GM19438 (cell line): ENCODE results near the gene EEF1G.
"Not testable (repeated sequence)": the region's sequence is repeated elsewhere in the genome, so short reads cannot be mapped to it uniquely, and the experiment has no call there.

Experiments
- ATAC-seq: cut with Tn5 transposase; IDR thresholded peaks from one replicate; pipeline ENCODE4 v1.9.1; 2021; ENCODE audit warnings: low read depth; ENCODE audit not compliant: unreplicated experiment

EEF1G gene

DNA sequence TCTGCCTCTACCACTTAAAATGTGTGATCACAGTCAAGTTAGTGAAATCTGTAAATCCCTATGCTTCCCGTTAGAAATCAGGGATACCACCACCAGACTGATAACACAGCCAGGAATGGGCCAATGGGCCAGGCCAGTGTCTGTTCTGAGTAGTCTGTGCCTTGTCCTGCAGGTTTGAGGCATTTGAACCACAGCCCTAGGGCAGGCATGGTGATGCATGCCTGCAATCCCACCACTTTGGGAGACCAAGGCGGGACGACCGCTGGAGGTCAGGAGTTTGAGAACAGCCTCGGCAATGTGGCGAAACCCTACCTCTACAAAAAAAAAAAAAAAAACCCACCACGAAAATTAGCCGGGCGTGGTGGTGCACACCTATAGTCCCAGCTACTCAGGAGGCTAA is 15.0 kb downstream of the EEF1G start:
- no peak for ATAC-seq

DNA sequence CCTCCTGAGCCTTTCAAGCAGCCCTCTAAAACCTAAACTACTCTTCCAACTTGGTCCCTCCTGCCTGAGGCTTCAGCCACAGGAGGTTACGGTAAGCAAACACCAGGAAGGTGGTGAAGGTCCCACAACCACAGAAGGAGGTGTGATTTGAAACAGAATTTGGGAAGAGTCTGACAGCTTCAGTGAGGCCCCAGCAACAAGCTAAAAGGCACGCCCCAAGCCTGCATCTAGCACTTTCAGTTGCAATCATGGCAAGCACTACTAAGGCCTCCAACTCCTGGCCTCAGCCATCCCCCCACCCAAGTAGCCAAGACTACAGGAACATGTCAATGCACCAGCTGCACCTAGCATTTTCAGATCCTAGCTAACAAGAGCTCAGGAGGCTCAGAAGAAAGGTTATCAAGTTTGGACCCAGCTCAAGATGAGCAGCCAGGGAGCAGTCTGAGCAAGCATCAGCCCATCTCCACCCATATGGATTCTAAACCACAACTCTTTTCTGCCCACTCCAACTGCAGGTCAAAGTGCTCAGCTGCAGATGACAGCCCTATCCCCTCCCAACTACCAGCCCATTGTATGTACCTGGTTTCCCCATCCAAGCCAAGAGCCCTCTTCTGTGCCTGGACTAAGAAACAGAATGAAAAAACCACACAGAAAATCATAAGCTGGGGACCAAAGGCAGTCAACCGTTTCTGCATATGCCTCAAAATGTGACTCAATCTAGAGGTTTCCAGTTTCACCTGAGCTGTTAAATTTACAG is 16.6 kb downstream of the EEF1G start:
- peak; percentile 32 for ATAC-seq

DNA sequence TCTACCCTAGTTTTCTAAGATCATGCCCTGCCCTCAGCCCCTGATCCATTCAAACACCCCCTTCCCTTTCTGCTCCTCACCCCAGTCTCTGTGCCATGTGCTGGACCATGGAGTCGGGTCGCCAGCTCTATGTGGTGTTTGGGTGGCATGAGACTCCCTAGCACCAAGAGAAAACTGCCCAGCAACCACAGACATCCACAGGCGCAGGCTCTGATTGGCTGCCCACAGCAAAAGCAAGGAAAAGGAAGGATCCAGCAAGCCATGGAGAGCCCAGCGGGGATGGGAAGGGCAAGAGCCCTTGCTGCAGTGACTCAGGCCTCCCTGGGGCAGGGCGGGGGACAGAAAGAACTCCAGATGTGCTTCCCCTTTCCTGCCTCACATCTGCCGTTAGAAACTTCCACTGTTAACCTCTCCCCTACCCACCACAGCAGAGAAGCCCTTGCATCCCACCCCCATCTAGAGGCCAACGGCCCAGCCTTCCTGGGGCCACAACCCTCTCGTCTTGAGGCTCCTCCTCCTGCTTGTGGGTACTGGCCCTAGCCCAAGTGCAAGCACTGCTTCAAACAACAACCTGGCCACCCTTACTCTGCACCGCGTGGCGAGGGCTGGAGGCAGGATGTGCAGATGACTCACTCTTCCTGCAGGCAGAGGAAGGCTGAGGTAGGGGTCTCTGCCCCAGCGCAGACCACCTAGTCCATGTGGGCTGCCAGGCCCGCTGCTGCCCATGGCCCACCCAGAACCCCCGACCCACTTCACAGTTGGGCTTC is 17.4 kb downstream of the EEF1G start:
- peak; percentile 39 for ATAC-seq

DNA sequence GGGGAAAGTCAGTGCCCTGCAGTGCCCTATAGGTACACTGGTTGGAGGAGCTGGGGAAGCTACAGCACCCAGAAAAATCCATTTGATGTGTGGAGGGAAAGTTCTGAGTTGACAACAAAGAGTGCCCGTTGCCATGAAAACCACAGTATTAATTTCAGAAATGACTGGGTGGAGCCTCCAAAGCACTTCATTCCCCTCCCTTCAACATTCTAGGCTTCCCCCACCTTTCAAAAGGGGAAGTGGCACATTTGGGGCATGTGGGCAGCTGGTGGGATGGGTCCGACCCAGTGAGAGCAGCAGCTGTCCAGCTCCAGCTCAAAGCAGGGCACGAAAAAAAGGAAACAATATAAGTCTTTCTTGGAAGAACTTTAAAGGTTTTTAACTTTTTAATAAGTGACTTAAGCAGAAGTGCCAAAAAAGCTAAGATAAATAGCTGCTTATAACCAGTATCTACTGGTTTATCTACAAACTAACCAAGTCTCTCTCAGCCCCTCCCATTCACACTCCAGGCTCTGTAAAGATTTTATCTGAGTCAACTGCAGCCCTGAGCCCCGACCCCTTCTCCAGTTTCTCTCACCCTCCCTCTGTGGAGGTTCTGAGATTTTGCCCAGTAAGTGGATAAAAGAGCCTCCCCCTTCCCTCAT is 18.1 kb downstream of the EEF1G start:
- peak; percentile 36 for ATAC-seq

DNA sequence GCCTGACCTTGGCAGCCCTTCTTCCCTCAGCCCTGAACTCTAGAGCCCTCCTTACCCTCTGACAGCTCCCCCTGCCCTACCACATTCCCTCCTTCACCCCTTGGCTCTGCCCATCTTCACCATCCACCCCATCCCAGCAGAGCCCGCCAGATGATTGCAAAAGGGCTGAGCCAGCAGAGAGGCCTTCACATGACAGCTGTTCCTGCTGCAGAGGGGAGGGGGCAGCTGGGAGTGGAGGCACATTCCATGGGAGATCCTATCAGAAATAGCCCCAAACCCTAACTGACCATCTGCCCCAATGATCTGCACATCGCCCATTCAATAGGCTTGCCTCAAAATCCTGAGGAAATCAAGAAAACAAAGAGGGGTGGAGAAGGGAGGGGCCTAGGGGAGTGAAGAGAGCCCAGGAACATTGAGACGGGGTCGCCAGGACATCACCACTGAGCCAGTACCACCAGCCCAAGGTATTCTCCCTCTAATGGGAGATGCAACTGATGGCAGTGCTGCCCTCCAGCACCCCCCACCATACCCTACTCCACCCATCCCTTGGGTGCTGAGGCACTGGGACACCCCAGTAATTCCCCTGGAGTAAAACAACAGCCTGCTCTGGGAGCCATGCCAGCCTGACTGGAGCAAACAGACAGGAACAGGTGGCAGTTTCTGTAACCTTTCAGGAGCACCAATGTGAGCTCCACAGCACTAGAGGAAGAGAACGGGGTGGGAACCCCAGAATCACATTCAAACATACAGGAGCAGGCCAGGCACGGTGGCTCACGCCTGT is 19.1 kb downstream of the EEF1G start:
- ATAC-seq = no peak

DNA sequence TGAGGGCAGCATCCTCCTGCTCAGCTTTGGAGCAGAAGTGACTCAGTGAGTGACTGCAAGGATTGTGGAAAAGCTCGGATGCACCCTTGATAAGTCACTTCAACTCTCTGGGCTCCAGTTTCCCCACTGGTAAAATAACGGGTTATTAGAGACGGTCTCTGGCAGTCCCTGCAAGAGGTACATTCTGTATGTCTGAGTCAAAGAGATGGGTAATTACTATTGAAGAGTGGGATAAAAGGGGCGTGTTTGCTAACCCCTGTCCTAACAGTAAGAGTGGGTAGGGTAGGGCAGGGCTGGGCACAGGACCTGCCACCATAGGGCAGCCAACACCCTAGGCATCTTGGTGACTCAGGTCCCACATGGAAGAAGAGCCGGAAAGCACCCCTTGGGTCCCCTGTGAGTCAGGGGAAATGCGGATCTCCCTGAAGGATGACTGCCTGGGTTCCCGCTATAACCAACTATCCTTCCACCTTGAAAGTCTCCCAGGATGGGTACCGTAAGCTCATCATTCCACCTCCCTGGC is 19.8 kb downstream of the EEF1G start:
- no peak for ATAC-seq

DNA sequence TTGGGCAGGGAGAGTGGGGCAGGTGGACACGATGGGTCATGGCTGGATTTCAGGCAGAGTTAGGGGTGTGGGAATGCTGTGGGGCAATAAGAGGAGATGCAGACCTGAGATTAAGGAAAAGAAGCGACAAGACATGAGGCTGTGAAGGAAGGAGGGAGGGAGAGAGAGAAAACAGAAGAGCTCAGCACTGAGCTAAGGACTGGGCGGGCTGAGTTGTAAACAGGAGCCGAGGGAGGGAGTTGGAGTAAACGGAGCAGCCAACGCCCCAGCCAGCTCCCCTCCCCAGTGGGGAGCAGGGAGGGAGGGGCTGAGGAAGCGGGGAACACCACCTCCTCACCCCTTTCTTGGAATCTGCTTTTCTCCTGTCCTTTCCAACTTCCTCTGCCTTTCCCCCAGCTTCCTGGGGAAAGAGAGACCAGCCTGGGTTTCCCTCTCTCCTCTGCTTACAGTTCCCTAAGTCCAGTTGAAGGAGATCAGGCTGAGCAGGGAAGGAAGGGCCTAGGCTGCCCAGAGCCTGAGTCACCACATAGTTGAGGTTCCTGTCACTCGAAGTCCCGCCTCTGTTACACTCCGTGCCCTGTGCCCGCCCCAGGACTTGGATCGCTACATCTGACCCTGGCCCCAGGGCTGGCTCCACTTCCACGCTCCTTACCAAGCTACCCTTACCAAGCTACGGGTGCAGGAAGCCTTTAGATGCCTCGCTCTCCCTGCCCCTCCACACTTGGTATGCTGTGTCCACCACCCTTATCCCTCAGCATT is 20.4 kb downstream of the EEF1G start:
- ATAC-seq = no peak

DNA sequence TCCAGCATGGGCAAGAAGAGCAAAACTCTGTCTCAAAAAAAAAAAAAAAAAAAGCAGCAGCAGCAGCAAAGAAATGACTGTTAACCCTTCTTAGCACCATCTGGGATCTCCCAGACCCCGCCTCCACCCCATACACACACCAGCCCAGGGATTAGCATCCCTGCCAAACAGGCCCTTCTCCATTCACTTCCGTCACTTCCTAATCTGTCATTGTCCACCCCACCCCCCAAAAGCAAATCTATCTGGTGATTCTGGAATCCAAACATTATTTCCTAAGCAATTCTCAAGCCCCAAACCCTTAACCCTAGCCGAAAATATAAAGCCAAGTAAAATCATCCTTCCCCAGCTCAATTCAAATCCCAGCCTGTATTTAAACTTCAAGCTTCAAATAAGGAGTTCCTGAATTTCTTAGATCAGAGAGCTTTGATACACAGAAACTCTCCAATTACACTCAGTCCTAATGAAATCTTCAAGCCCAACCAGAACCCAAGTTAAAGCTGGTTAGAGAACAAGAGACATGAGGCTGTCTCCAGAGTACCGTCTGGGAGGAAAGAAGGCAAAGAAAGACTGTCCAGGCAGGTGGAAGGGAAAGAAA is 21.1 kb downstream of the EEF1G start:
- ATAC-seq = no peak

DNA sequence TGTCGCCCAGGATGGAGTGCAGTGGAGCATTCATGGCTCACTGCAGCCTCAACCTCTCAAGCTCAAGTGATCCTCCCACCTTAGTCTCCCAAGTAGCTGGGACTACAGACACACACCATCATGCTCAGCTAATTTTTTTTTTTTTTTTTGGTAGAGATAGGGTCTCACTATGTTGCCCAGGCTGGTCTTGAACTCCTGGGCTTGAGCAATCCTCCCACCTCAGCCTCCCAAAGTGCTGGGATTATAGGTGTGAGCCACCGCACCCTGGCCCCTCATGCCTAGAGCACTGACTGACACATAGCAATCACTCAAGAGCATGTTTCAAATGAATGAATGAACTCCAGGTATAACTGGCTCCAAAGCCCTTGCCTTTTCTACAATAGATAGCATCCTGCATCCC is 23.2 kb downstream of the EEF1G start:
- ATAC-seq = not testable (repeated sequence)

DNA sequence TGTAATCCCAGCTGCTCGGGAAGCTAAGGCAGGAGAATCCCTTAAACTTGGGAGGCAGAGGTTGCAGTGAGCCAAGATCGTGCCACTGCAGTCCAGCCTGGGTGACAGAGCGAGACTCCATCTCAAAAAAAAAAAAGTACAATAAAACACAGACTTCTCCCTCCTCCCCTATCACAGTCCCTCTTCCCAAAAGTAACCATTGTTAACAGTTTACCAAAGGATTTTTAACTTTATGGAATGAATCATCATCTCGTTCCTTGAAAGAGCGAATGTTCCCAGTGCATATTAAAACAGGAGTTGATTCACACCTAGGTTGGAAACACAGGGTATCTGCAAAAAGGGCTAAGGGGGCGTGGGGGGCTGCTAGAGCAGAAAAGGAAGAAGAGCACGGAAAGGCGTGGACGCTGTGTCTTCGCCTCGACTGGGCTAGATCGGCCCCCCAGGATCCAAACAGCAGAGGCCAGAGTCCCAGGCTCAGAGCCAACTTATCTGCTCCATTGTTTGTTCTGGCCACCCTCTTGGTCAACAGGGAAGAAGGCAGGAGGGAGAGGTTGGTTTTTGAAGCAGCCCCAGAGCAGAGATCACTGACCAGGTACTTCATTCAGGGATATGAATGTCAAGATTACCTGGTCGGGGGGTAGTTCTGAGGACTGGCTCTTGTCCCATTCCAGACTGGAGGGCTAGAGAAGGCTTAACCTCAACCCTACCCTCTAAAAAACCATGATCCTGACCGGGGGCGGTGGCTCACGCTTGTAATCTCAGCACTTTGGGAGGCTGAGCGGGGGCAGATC is 25.0 kb downstream of the EEF1G start:
- no peak for ATAC-seq

DNA sequence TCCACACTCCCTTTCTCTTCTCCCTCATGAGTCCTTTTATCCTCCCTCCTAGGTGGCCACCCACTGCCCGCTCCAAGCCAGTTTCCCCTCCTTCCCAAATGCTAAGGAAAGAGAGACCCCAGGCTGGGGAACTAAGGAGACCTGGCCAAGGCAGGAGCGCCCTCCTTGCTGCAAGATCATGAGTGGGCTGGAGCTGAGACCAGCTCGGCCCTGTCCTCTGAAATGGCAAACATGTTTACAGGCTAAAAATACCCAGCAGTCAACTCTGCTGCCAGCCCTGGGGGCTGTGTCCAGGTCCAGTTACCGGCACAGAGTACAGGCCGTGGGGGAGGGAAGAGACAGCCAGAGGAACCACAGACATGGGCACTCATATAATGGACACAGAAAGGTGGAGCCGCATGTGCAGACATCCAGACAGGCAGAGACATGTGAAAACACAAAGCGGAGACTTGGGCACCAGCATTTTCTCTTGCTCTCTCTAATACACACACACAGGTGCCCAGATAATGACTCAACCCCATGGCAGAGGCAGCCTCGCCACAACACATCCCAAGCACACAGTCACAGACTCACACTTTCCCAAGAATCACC is 25.9 kb downstream of the EEF1G start:
- ATAC-seq = no peak

DNA sequence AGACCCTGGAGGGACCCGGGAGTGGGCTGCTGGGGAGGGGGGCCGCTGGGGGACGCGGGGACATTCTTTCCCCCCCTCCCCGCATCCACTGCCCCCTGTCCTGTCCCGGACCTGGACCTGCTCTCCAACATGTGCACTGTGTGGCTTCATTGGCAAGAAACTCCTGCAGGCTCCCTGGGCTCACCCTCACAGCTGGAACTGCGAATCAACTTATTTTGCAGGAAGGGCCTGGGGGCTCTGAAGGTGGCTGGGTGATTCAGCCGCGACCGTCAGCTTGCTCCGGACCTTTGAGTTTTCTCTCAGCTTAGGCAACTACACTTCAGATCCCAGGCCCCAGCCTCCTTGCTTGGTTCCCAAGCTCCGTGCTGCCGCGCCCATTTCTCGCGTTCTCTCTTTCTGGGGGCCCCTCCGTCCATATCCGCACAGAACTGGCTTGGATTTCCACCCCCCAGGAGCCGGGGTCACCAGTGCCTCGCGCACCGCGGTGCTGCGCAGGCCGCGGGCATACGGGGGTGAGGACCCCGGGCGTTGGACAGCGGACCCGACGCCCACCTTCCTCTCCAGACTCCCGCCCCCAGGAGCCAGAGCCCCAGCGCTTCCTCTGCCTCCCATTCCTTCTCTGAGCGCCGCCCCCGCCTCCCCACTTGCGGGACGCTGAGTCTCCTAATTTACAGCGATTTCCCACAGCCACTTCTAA is 26.6 kb downstream of the EEF1G start:
- no peak for ATAC-seq

DNA sequence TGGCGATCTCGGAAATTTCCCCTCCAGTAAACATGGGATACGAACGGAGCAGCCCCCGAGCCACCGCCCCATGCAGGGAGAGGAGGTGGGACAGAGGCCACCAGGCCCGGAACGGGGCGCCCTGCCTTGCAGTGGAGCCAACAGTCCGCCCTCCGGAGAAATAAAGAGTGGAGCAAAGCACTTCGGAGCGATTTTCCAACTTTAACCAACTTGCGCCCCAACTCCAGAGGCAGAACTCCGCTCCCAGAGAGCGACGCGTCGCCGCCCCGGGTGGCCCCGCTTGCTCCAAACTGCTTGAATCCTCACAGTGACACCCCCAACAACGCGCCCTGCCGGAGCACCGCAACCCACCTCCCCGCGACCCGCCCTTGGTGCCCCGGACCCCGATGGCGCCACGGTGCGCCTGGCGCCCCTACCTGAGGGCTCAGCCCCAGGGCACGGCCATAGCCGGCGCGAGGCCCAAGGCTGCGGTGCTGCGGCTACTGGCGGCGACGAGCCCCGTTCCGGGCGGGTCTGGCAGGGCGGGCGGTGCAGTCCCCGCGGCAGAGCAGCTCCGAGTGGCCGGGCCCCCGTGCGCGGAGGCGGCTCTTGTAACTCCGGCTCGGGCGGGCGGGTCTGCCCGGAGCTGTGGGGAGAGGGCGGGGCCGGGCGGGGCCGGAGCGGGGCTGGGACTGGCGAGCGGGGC is 27.3 kb downstream of the EEF1G start, which contains the start of gene AHNAK:
TSS of gene AHNAK (minus strand) at position 563 of the 685 bp plus-strand sequence. CDS start 10,708 bp downstream, outside the sequence.
- ATAC-seq = no peak

DNA sequence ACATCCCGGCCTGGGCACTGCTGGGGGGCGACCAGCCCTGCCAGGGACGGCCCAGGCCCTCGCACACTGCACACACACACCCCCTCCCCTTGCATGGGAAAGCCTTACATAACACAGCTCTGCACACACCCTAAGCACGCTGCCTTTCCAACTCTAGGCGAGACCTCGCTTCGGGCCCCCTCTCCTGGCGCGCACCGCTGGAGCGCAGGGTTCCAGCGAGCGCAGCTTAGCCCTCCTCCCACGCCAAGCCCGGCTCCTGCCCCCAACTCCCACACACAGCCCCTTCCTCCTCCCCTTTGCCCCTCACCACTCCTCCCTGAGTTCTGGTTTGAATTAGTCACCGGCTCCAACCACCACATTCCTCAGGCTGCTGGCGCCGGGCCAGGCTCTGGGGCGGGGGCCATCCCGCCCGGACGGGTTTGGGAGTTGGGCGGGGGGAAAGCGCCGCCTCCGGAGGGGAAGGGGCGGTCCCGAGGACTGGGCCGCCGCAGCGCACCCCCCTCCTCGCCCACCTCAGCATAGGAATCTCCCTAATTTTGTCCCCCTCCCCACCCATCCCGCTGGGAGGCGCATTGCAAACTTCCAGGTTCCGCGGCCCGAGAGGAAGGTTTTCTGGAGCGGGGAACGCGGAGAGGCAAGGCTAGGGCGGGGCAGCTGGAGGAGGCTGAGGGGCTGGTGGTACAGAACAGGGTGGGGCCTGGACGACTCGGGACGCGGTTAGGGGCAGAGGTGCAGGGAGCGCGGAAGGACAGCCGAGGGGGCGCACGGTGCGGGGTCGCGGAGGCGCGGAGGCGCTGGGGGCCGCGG is 28.1 kb downstream of the EEF1G start:
- no peak for ATAC-seq

DNA sequence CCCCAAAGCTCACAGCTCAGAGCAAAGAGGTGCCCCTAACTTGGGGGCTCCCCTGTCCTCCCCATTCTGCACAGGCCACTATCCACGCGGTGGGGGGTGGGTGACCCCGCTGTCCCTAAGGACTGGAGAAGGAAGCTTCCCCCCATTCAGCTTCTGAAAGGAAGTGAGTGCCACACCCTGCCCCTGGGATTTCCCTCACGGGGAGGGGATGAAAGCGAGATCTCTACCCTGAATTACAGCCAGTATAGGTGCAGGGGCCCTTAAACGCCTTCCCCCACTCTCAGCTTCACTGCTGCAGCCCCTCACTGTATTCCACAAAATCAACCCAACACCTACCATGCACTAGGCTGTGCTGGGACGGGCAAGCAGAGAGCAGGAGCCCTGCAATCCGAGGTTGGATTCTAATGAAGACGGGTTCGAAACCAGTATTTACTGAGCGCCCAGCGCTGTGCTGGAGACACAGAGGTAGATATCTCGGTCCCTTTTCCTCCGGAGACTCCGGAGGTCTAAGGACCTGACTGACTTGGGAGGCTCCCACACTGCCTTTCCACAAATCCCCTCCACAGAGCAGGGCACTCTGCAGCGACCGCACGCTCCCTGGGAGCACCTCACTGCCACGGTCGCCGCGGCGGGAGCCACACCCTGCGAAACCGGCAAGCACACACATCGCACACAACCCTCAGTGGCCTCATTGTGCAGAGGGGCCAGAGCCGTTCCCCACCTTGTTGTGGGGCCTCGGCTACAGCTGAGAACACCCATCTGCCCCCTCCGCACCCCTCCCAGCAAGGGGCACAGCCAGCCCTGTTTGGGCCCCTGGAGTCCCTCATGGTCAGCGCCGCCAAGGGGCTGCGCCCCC is 28.9 kb downstream of the EEF1G start:
- ATAC-seq = no peak
